A549 (cell line): ENCODE results near the gene FXR2.
A peak's percentile ranks its signal among the peaks of the same experiment; 100 is the strongest.

Experiments
- BHLHE40 ChIP-seq: IDR thresholded peaks from 2 replicates; pipeline ENCODE4 v1.6.1; 2012; ENCODE audit warnings: low read depth, low read length, inconsistent platforms
- CTCF ChIP-seq: fragments of >200 bp; sonication (Bioruptor Twin); formaldehyde crosslinking; IDR thresholded peaks from 3 replicates; pipeline ENCODE4 v1.5.1; 2016
- EHMT2 ChIP-seq: fragments of 200-600 bp; sonication (generic); IDR thresholded peaks from 2 replicates; pipeline ENCODE4 v1.6.1; 2016; ENCODE audit warnings: antibody characterized with exemption, low read depth, mild to moderate bottlenecking, moderate library complexity
- EP300 ChIP-seq, 2 experiments: fragments of >200 bp; sonication (Bioruptor Twin); formaldehyde crosslinking; IDR thresholded peaks; 2 replicates in 1 of 2; 3 replicates in 1 of 2; pipeline ENCODE4 v1.6.1; 2016 to 2017
- ESRRA ChIP-seq: fragments of 150-350 bp; IDR thresholded peaks from 2 replicates; pipeline ENCODE4 v1.6.1; 2014; ENCODE audit warnings: mild to moderate bottlenecking, low read length, borderline replicate concordance
- JUN ChIP-seq, 2 experiments: fragments of >200 bp; sonication (Bioruptor Twin); formaldehyde crosslinking; IDR thresholded peaks; 2 replicates in 1 of 2; 3 replicates in 1 of 2; pipeline ENCODE4 v1.6.1; 2016 to 2017
- MYC ChIP-seq: IDR thresholded peaks from 2 replicates; pipeline ENCODE4 v1.6.1; 2012; ENCODE audit warnings: mild to moderate bottlenecking, inconsistent platforms, low read length, improper control_type of control experiment, borderline replicate concordance
- POLR2A ChIP-seq: IDR thresholded peaks from 2 replicates; pipeline ENCODE4 v1.6.1; 2012; ENCODE audit warnings: mild to moderate bottlenecking, low read length
- REST ChIP-seq: fragments of 200-600 bp; sonication (generic); IDR thresholded peaks from 2 replicates; pipeline ENCODE4 v1.6.1; 2016; ENCODE audit warnings: antibody characterized with exemption, mild to moderate bottlenecking, moderate library complexity
- RNF2 ChIP-seq: fragments of 200-600 bp; sonication (generic); IDR thresholded peaks from 2 replicates; pipeline ENCODE4 v1.6.1; 2016; ENCODE audit warnings: low read depth, mild to moderate bottlenecking, antibody characterized with exemption, moderate library complexity, borderline replicate concordance
- SMC3 ChIP-seq: fragments of >200 bp; sonication (Bioruptor Twin); formaldehyde crosslinking; IDR thresholded peaks from 3 replicates; pipeline ENCODE4 v1.6.1; 2018; ENCODE audit warnings: inconsistent platforms
- USF2 ChIP-seq: fragments of 450-650 bp; IDR thresholded peaks from 2 replicates; pipeline ENCODE4 v1.6.1; 2014; ENCODE audit warnings: antibody characterized with exemption
- ZSCAN20 ChIP-seq: fragments of 250-450 bp; sonication (Bioruptor Pico); IDR thresholded peaks from 2 replicates; pipeline ENCODE4 v1.8.0; 2022; ENCODE audit warnings: mild to moderate bottlenecking, moderate library complexity

GRCh38 chr17:7589204-7589868 is 25.4 kb downstream of the FXR2 start:
- peak; percentile 46 for TF ChIP-seq CTCF
- TF ChIP-seq JUN (IDR thresholded peaks at IDR 0.05) = no peak
- TF ChIP-seq ZSCAN20 (CRISPR knock-in tag) = no peak
- no peak for TF ChIP-seq REST
- no peak for TF ChIP-seq SMC3
- TF ChIP-seq ESRRA = no peak
- TF ChIP-seq EP300 (IDR thresholded peaks at IDR 0.05) = no peak
- TF ChIP-seq RNF2 = no peak
- TF ChIP-seq EHMT2 = no peak
- TF ChIP-seq POLR2A = no peak
- TF ChIP-seq USF2 = no peak
- TF ChIP-seq MYC = no peak
- TF ChIP-seq BHLHE40 = no peak
